ENCODE measurements around the gene ABCB11.

DNA sequence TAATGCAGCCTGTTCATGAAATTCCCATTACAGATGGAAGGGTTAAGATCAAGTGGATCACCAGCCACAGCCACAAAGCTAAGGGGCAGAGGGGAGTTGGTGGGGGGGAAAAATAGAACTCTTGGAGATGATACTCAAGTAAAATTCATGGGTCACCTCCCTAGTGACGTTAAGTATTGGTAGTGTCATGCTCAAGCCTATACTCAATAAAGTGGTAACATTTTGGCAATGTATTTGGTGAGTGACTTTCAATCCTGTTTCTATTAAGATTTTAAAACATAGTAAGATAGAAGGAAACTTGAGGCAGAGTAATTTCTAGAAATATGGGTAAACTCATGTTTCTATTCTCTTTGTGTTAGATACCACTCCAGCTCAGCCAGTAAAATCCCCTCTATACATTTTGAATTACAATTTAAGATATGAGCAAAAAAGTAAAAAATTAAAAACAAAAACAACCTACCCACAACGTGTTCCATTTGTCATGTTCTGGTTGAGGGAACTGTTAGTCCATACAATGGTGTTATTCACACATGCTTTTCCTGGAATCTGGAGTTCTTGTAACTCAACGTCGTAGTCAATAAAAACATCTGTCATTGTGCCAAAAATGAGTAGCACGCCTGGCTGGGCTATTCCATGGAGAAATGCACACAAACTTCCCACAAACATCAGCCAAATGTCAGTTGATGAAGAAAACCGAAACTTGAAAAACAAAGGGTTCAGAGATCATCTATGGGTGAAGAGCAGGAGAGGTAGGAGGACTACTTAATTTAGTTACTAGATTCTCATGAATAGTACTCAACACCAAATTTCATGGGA lies 18.1 kb downstream of the ABCB11 start:
- TF ChIP-seq POLR2A (IDR thresholded peaks at IDR 0.05; ENCODE audit: low read depth, low read length) (no peak), TAF1 (IDR thresholded peaks at IDR 0.05; ENCODE audit: low read depth, low read length) (no peak), SPI1 (IDR thresholded peaks at IDR 0.05; ENCODE audit: low read depth, low read length) (no peak), POLR2AphosphoS5 (IDR thresholded peaks at IDR 0.05; ENCODE audit: low read depth, low read length) (no peak)

Data from GM12891 (cell line).